ENCODE data around the gene YEATS2. TPM values are rescaled to one million over a fixed set of nuclear protein-coding genes. Genes with fewer than 3 reads are reported as not detected.

Gene YEATS2
- total RNA-seq, 4 donors from 2014 or later: 26.7 to 45.0 (median 27.8) TPM

Other genes with a start within 250 kb of the YEATS2 start
- gene KLHL6, start 142.1 kb upstream of the YEATS2 start, total RNA-seq: 1 to 10 TPM; 2.1 to 4.5 (median 3.0) TPM
- 100 to 1,000 TPM in 1 of 4 donors, 10 to 100 TPM in 3; 42.6 to 125 (median 92.5) TPM for gene KLHL24, start 62.2 kb upstream of the YEATS2 start, total RNA-seq
- gene MAP6D1, start 127.8 kb downstream of the YEATS2 start, total RNA-seq: 10 to 100 TPM in 1 of 4 donors, 1 to 10 TPM in 2, under 1 TPM in 1; 0.42 to 21.6 (median 3.6) TPM
- 10 to 100 TPM; 47.6 to 66.6 (median 55.7) TPM for gene PARL, start 187.1 kb downstream of the YEATS2 start, total RNA-seq